ENCODE results near the gene MAP1LC3B2. TPM values are rescaled to one million over a fixed set of nuclear protein-coding genes. Genes with fewer than 3 reads are reported as not detected.

MAP1LC3B2 gene
- total and polyA plus RNA-seq, 2 of the 13 experiments (the other 11 are each of a cell fraction or from before 2014, with no cell fraction given): 0.60 to 2.2 TPM

GRCh38 chr12:116529048-116529447, 30.1 kb upstream of the MAP1LC3B2 start (continued):
- TF ChIP-seq ETS1 (CRISPR knock-in tag; IDR thresholded peaks at IDR 0.05) (no peak), POLR2AphosphoS5 (IDR thresholded peaks at IDR 0.05; ENCODE audit: low read depth, low read length) (no peak), ZFAT (CRISPR knock-in tag; conservative IDR thresholded peaks at IDR 0.05) (no peak), HINFP (CRISPR knock-in tag; IDR thresholded peaks at IDR 0.05; ENCODE audit: low read depth) (no peak), ZNF230 (CRISPR knock-in tag; IDR thresholded peaks at IDR 0.05) (no peak), ZFP82 (CRISPR knock-in tag; IDR thresholded peaks at IDR 0.05; ENCODE audit: borderline replicate concordance) (no peak), YEATS4 (CRISPR knock-in tag; IDR thresholded peaks at IDR 0.05; ENCODE audit: borderline replicate concordance) (no peak), ZNF543 (CRISPR knock-in tag; IDR thresholded peaks at IDR 0.05) (no peak), NCOA1 (CRISPR knock-in tag; IDR thresholded peaks at IDR 0.05) (no peak), ZSCAN9 (CRISPR knock-in tag; IDR thresholded peaks at IDR 0.05; ENCODE audit: borderline replicate concordance) (no peak), ZNF605 (CRISPR knock-in tag; IDR thresholded peaks at IDR 0.05) (no peak), ZBTB4 (CRISPR knock-in tag; IDR thresholded peaks at IDR 0.05; ENCODE audit: borderline replicate concordance) (no peak), PPARG (CRISPR knock-in tag; conservative IDR thresholded peaks at IDR 0.05) (peak; percentile 63; the same call in 1 of the 2 replicates), NPAS2 (CRISPR knock-in tag; IDR thresholded peaks at IDR 0.05; ENCODE audit: borderline replicate concordance) (no peak), ZNF34 (CRISPR knock-in tag; IDR thresholded peaks at IDR 0.05; ENCODE audit: borderline replicate concordance) (no peak), SMARCC2 (IDR thresholded peaks at IDR 0.05) (no peak), ATF3 (CRISPR knock-in tag; IDR thresholded peaks at IDR 0.05) (peak; percentile 53; the same call in 1 of the 2 replicates), SUZ12 (IDR thresholded peaks at IDR 0.05; ENCODE audit: low read depth, low read length) (no peak), ZFP41 (CRISPR knock-in tag; IDR thresholded peaks at IDR 0.05; ENCODE audit: borderline replicate concordance) (no peak), CCAR2 (optimal IDR thresholded peaks at IDR 0.05; ENCODE audit: low read depth, low read length) (no peak), HDAC6 (IDR thresholded peaks at IDR 0.05; ENCODE audit: low read depth, low read length) (no peak), ASH2L (IDR thresholded peaks at IDR 0.05; ENCODE audit: insufficient read length, low read depth, low read length) (no peak), SP140L (CRISPR knock-in tag; IDR thresholded peaks at IDR 0.05; ENCODE audit: borderline replicate concordance) (no peak)
- TF ChIP-seq, protein P1, sequence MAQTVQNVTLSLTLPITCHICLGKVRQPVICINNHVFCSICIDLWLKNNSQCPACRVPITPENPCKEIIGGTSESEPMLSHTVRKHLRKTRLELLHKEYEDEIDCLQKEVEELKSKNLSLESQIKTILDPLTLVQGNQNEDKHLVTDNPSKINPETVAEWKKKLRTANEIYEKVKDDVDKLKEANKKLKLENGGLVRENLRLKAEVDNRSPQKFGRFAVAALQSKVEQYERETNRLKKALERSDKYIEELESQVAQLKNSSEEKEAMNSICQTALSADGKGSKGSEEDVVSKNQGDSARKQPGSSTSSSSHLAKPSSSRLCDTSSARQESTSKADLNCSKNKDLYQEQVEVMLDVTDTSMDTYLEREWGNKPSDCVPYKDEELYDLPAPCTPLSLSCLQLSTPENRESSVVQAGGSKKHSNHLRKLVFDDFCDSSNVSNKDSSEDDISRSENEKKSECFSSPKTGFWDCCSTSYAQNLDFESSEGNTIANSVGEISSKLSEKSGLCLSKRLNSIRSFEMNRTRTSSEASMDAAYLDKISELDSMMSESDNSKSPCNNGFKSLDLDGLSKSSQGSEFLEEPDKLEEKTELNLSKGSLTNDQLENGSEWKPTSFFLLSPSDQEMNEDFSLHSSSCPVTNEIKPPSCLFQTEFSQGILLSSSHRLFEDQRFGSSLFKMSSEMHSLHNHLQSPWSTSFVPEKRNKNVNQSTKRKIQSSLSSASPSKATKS (CRISPR knock-in tag; IDR thresholded peaks at IDR 0.05): no peak
